G401.6 (cell line): Measurements from ENCODE around the gene L1CAM.

Source experiments
- FAIRE-seq: peaks from 2 replicates; lab custom pipeline; 2012; peaks lifted over from hg19 to GRCh38; lab: Jason Lieb, UNC

The L1CAM gene

DNA sequence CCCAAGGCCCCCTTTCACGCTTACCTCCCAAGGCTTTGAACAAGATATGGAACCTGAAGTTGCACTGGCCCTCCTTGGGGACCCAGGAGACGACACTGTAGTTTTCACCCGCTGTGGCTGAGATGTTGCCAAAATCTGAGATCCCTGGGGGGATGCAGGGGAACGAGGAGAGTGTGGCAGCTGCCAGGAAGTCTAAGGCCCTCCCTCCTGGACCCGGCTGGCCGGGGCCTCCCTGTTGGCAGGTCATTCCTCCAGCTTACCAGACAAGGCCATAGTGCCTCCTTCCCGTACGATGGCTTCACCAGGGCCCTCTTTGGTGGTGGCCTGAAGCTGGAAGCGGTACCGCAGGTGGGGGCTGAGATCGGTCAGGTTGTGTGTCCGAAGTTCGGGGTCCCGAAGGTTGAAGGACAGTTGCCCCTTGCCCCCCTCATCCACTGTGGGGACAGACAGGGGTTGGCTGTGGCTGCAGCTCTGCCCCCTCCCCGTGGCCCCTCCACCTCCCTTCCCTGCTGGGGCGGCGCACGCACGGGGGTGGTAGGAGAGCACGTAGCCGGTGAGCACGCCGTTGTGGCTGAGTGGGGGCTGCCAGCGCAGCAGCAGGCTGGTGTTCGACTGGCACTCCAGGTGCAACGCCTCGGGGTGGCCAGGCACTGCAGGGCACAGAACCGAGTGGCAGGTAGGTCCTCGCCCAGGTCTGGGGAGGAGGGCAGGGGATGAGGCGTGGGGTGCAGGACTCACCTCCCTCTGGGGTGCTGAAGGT lies 21.2 kb downstream of the L1CAM start:
- no peak for FAIRE-seq

DNA sequence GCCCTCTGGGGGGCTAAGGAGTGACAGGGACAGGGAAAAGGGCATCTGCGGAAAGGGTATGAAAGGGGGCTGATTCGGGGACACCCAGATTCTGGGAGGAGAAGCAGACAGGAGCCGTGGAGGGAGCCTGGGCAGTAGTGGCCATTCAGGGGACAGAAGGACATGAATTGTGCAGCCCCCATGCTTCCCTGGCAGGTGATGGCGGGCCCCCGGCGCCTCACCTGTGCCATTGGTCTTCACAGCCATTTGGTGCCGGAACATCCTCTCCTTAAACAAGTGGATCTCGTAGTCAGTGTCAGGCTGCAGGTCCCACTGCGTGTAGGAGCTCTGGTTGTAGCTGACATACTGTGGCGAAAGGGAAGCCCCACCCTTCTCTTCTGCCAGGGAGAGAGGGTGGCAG lies 21.9 kb downstream of the L1CAM start:
- FAIRE-seq: no peak

GRCh38 chrX:153863251-153863991 lies 22.6 kb downstream of the L1CAM start:
- no peak for FAIRE-seq

DNA sequence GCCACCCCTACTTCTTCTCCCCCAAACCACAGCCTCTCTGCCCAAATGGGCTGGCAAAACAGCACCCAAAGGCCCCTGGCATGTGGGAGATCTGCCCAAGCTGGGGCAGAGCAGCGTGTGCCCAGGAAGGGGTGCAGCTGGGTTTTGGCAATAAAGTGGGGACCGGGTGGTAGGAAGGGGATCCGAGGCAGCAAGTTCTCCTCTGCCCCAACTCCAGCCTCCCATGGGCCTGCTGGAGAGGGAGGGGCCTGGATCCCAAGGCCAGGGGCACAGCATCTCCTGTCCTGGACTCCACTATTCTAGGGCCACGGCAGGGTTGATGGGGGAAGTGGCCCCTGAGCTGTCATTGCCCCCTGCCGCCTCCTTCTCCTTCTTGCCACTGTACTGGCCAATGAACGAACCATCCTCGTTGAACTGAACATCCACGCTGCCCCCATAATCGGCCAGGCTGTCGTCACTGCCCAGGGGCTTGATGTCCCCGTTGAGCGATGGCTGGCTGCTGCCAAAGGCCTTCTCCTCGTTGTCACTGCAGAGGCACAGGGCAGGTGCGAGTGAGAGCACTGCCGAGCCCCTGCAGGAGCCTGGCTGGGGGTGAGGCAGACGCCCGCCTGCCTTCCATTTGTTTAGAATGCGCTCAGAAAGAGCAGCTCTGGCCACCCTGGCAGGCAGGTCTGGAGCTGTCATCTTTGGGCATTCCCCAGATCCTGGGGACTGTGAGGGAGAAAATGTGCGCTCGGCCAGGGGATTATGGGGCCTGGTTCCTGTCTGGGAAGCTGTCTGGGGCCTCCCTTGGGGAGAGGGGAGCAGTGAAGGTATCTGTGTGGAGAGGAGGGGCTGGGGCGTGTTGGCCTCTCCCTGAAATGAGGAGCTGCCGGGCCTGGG lies 23.4 kb downstream of the L1CAM start:
- FAIRE-seq: no peak

- no peak for FAIRE-seq
Observed at GRCh38 chrX:153861733-153862310, 24.2 kb downstream of the L1CAM start.

DNA sequence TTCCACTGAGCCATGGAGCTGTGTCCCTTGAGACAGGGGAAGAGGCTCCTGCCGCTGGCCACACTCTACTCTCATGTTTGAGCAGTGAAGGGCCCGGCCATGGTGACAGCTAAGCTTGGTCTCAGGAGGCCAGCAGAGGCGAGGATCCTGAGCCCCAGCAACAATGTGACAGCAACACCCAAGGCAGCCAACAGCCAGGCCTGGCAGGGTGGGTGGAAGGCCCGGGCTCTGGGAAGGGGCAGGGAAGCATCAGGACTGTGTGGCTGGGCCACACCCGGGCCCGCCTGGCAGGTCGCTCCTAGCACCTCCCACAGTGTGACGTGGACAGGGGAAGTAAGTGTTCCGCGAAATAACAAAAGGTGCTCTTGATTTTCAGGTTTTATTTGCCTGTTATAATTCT lies 24.8 kb downstream of the L1CAM start:
- no peak for FAIRE-seq

- no peak for FAIRE-seq
Observed at GRCh38 chrX:153857348-153857903, 28.5 kb downstream of the L1CAM start.

GRCh38 chrX:153854702-153855101 lies 31.3 kb downstream of the L1CAM start:
- no peak for FAIRE-seq

- no peak for FAIRE-seq
Observed at GRCh38 chrX:153853902-153854267, 32.1 kb downstream of the L1CAM start.

- no peak for FAIRE-seq
Observed at GRCh38 chrX:153853180-153853901, 32.6 kb downstream of the L1CAM start.

GRCh38 chrX:153851981-153852380 lies 34.0 kb downstream of the L1CAM start:
- no peak for FAIRE-seq

DNA sequence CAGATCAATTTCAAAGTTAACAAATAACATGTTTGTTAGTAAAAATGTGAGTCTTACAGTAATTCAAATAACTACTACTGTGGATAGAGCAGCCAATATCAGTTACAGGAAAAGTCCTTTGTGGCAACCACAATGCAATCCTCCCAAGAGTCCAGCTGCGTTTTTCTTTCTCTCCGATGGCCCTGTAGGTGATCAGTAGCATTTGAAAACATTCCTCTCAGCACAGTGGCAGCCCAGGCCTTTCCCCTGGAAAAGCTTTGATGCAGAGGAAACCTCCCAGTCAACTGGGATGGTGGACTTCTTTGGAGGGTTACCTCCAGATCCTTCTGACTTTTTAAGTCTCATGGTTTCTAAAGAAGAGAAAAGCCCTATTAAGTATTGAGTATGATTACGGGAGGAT lies 37.6 kb downstream of the L1CAM start:
- no peak for FAIRE-seq

- no peak for FAIRE-seq
Observed at GRCh38 chrX:153845842-153846241, 40.1 kb downstream of the L1CAM start.

DNA sequence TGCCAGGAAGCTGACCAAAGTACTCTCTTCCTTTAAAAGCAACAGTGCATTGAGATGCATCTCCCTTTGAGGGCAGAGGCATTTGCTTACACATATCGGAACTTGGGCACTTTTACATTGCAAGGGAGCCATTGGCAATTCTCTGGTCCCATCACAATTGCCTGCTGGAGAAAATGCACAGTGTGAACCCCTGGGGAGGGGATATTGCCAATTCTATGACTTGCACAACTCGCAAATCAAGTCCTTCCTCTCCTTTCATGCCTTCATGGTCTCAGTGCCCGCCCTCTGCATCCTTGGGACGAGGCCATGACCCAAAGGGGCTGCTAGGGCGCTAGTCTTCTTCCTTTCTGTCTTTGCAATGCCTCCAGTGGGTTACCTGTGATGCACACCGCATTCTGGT lies 40.8 kb downstream of the L1CAM start:
- FAIRE-seq: no peak

DNA sequence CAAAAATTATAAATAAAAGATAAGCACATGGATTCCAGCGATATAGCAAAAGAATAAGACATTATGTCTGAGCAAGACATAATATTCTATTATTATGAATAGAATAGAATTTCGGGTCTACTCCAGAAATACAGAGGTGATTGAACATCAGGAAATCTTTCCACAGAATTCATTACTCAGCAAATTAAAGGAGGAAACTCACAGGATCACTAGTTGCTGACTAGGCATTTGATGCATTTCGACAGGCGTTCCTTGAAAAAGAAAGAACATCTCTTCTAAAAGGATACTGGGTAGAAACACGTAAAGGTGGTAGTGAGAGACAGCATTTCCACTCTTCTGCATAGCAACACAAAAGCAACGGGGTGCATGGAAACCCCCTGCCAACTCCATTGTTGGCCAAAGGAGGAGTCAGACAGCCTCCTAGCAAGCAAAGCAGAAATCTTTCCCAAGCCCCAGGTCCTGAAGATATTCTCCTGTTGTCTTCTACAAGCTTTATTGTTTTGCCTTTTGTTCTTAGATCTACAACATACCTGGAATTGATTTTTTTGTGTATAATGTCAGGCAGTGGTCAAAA lies 41.4 kb downstream of the L1CAM start:
- no peak for FAIRE-seq

DNA sequence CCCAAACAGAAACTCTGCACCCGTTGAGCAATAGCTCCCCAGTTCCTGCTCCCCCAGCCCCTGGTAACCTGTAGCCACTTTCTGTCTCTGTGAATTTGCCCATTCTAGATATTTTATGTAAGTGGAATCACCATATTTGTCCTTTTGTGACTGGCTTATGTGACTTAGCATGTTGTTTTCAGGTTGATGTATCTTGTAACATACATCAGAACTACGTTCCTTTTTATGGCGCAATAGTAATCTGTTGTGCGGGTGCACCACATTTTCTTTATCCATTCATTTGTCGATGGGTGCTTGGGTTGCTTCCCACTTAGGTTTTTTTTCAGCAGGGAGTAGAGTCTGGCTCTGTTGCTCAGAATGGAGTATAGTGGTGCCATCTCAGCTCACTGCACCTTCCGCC lies 49.1 kb downstream of the L1CAM start:
- no peak for FAIRE-seq

GRCh38 chrX:153832728-153833127 lies 53.2 kb downstream of the L1CAM start:
- FAIRE-seq: no peak

DNA sequence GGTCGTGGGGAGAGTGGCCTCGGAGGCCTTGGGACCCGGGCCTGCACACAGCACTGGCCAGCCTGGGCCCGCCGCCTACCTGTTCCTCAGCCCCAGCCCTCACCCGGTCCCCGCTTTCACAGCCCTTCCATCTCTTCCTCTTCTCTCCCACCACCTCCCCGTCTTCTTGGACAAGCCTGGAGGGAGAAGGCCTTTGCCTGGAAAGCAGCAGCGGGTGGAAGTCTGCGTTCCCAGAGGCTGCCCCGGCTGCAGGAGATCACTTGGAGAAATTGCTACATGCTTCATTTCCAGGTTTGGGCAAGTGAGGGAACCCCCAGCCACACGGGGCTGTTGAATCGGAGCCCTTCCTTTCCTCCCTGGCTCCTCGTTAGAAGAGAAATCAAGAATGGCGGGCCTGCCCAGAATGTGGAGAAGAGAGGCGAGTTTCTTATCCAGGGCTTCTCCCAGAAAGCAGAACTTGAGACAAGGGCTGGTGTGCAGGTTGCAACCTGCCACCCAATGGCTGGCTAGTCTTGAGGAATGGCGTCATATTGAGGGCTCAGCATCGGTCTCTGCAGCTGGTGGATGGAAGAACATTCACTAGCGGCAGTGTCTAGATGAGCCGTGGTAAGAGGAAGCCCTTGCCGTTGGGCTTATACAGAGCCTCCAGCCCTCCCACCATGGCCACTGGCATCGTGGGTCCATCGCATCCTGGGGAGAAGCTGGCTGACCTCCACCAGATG lies 54.4 kb downstream of the L1CAM start:
- FAIRE-seq: no peak

DNA sequence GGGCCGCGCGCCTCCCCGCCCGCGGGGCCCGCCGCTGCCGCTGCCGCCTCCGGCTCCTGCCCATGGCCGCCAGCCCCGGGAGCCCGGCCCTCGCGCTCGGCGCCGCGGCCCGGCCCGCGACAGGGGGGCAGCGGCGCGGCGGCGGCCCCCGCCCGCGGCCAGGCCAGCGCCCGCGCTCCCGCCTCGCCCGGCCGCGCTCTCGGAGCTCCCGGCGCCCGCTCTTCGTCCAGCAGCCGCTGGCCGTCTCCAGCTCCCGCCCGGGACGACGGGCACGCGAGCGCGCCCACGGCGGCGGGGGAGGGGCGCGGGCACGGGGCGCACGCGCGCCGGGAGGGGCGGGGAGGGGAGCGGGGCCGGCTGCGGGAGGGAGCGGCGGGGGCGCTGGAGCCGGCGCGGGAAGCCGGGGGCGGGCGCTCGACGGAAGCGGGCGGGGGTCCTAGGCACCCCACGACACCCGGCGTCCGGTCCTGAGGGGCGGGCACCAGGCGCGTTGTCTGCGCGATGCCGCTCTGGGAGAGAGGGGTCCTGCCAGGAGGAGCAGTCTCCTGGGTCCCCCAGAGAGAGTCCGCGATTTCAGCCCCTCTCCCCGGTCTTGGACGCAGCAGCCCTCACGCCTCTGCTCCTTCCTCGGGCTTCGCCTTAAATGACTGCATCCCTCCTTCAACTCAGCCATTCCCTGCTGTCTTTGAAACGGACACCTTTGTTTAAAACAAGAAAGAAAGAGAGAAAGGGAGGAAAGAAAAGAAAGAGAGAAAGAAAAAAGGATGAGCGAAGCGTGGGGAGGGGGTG lies 55.1 kb downstream of the L1CAM start:
- FAIRE-seq: no peak
